Panc1 (cell line): ENCODE results near the gene PCDH18. TPM values are rescaled to one million over a fixed set of nuclear protein-coding genes. Genes with fewer than 3 reads are reported as not detected.

ENCODE experiments used
- ATAC-seq: fragments of 200-7000 bp; cut with Tn5 transposase; 2 replicates; pipeline ENCODE4 v1.9.1; 2020; ENCODE audit warnings: mild to moderate bottlenecking, moderate library complexity
- BruUV-seq: library from RNA; stranded (reverse); fragments of 400-500 nt; replicated peaks from 2 replicates; lab custom pipeline; 2021; lab: Mats Ljungman, UMichigan
- CTCF ChIA-PET: fragments of 300-600 bp; sonication (Branson Sonifier 250); formaldehyde crosslinking; loops from one replicate; lab custom pipeline; 2022; ENCODE audit warnings: antibody characterized with exemption; lab: Charles Lee
- POLR2A ChIA-PET: fragments of 300-600 bp; sonication (Branson Sonifier 250); formaldehyde crosslinking; loops from one replicate; lab custom pipeline; 2022; ENCODE audit warnings: antibody characterized with exemption; lab: Charles Lee
- DNase-seq: peaks from one replicate; pipeline ENCODE4 v3.0.0-alpha.2; 2010; ENCODE audit warnings: low read depth, low spot score
- H3K27ac ChIP-seq: 2 replicates; pipeline ENCODE4 v1.5.1; 2011; ENCODE audit warnings: mild to moderate bottlenecking, low read length, inconsistent platforms
- H3K27me3 ChIP-seq: fragments of 200-500 bp; sonication (Bioruptor generic); 2 replicates; pipeline ENCODE4 v1.6.0; 2014; ENCODE audit warnings: low read length, inconsistent platforms; ENCODE audit not compliant: control insufficient read depth, insufficient read depth
- H3K36me3 ChIP-seq: fragments of 200-500 bp; sonication (Bioruptor generic); 2 replicates; pipeline ENCODE4 v1.5.1; 2014; ENCODE audit warnings: inconsistent platforms, mild to moderate bottlenecking, low read length, moderate library complexity; ENCODE audit not compliant: control insufficient read depth, insufficient read depth
- H3K4me1 ChIP-seq: 2 replicates; pipeline ENCODE4 v1.5.1; 2011; ENCODE audit warnings: inconsistent platforms, mild to moderate bottlenecking, low read length, moderate library complexity; ENCODE audit not compliant: control insufficient read depth, insufficient read depth
- H3K4me3 ChIP-seq, 2 experiments: 2 replicates each; pipeline ENCODE4 v1.5.1; 2011 to 2012; ENCODE audit warnings: low read depth in 2 of 2, low read length in 2 of 2, mild to moderate bottlenecking in 2 of 2, inconsistent platforms in 1 of 2, moderate library complexity in 1 of 2
- H3K9me3 ChIP-seq: fragments of 200-500 bp; sonication (Bioruptor generic); 2 replicates; pipeline ENCODE4 v1.5.1; 2014; ENCODE audit warnings: low read depth, mild to moderate bottlenecking, inconsistent platforms, low read length, moderate library complexity; ENCODE audit not compliant: control insufficient read depth, insufficient read depth
- CTCF ChIP-seq: fragments of 450-650 bp; IDR thresholded peaks from 2 replicates; pipeline ENCODE4 v1.5.1; 2017; ENCODE audit warnings: mild to moderate bottlenecking
- POLR2AphosphoS5 ChIP-seq: IDR thresholded peaks from 2 replicates; pipeline ENCODE4 v1.6.1; 2012; ENCODE audit warnings: mild to moderate bottlenecking, low read depth, low read length, moderate library complexity
- REST ChIP-seq, 2 experiments: IDR thresholded peaks; 2 replicates each; pipeline ENCODE4 v1.6.1; 2011 to 2012; ENCODE audit warnings: low read depth in 2 of 2, control low read depth in 1 of 2, low read length in 1 of 2, mild to moderate bottlenecking in 1 of 2, moderate library complexity in 1 of 2; ENCODE audit not compliant: insufficient read depth in 1 of 2
- SIN3A ChIP-seq: IDR thresholded peaks from 2 replicates; pipeline ENCODE4 v1.6.1; 2012; ENCODE audit warnings: low read depth, mild to moderate bottlenecking, low read length, moderate library complexity, borderline replicate concordance; ENCODE audit not compliant: insufficient read depth
- TCF7L2 ChIP-seq: IDR thresholded peaks from 2 replicates; pipeline ENCODE4 v1.6.1; 2011; ENCODE audit warnings: mild to moderate bottlenecking, low read depth, low read length, inconsistent platforms
- in situ Hi-C: cut with HindIII; loops from 2 replicates; pipeline ENCODE4 v1.10.0; 2016; ENCODE audit warnings: low sequenced_read_pairs, low pct_unique_long_range_greater_than_20kb
- intact Hi-C: fragments of 100-400 bp; cut with micrococcal nuclease; formaldehyde crosslinking; loops from one replicate; pipeline ENCODE4 v1.10.0; 2022; ENCODE audit not compliant: unreplicated experiment
- total RNA-seq: library from RNA; stranded (reverse); gene quantifications from one replicate; pipeline ENCODE4 v1.2.1, GENCODE V29; 2021; ENCODE audit not compliant: unreplicated experiment

The PCDH18 gene
- total RNA-seq, 1 experiment from 2014 or later = 10.8 TPM

- BruUV-seq = no TSS peak
- intact Hi-C loops = no loop called here
Observed at GRCh38 chr4:137528673-137529072, 3.6 kb downstream of the PCDH18 start.

GRCh38 chr4:137526681-137527080 lies 5.6 kb downstream of the PCDH18 start:
- POLR2A ChIA-PET = no interaction called here
- Histone ChIP-seq H3K27me3 (no peaks in the 10 kb centered on the region), H3K27ac (no peak overlapping the region), H3K4me3 (no peak overlapping the region), H3K36me3 (no peaks in the 10 kb centered on the region), H3K4me1 (peaks cover 3% of the 10 kb centered on the region), H3K9me3 (no peaks in the 10 kb centered on the region)
- no peak for DNase-seq
- no TSS peak for BruUV-seq
- intact Hi-C loops (no loop called here), in situ Hi-C loops (no loop called here)
- TF ChIP-seq POLR2AphosphoS5 (no peak), REST (IDR thresholded peaks at IDR 0.05; ENCODE audit: insufficient read depth in 1 of 2, low read depth in 2 of 2, low read length in 1 of 2) (no peak), SIN3A (no peak), TCF7L2 (no peak), CTCF (no peak)
- ATAC-seq = no peak
- CTCF ChIA-PET = no interaction called here

More at GRCh38 chr4:137528673-137529072, 3.6 kb downstream of the PCDH18 start:
- Histone ChIP-seq H3K4me1 (peaks cover 3% of the 10 kb centered on the region), H3K36me3 (no peaks in the 10 kb centered on the region), H3K9me3 (no peaks in the 10 kb centered on the region), H3K27me3 (no peaks in the 10 kb centered on the region), H3K4me3 (peak overlapping the region; percentile 19 to 72; a peak in 3 of 4 replicates), H3K27ac (peak overlapping the region; percentile 39; the same call in 1 of the 2 replicates)
- ATAC-seq = no peak
- POLR2A ChIA-PET = no interaction called here
- in situ Hi-C loops = no loop called here
- TF ChIP-seq TCF7L2 (no peak), CTCF (no peak), REST (IDR thresholded peaks at IDR 0.05; ENCODE audit: insufficient read depth in 1 of 2, low read depth in 2 of 2, low read length in 1 of 2) (no peak), SIN3A (no peak), POLR2AphosphoS5 (no peak)
- DNase-seq = no peak
- CTCF ChIA-PET = no interaction called here
